Measurements from ENCODE around the gene ZFP36.
"Not testable (repeated sequence)": the region's sequence is repeated elsewhere in the genome, so short reads cannot be mapped to it uniquely, and the experiment has no call there.

The ZFP36 gene

DNA sequence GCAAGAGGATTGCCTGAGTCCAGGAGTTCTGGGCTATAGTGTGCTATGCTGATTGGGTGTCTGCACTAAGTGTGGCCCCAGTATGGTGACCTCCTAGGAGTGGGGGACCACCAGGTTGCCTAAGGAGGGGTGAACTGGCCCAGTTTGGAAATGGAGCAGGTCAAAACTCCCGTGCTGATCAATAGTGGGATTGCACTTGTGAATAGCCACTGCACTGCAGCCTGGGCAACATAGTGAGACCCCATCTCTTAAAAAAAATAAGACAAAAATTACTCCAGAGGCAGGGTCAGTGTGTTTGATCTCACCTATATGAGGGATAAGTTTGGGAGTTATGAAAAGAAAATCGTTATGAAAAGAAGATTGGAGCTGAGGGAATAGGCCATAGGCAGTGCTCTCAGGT is 37.4 kb upstream of the ZFP36 start:
- H3K4me3 ChIP-seq (ENCODE audit: low read depth, low read length), result no peak overlapping the region
- no peak for DNase-seq (ENCODE audit: low read depth)
- TF ChIP-seq, protein P1, sequence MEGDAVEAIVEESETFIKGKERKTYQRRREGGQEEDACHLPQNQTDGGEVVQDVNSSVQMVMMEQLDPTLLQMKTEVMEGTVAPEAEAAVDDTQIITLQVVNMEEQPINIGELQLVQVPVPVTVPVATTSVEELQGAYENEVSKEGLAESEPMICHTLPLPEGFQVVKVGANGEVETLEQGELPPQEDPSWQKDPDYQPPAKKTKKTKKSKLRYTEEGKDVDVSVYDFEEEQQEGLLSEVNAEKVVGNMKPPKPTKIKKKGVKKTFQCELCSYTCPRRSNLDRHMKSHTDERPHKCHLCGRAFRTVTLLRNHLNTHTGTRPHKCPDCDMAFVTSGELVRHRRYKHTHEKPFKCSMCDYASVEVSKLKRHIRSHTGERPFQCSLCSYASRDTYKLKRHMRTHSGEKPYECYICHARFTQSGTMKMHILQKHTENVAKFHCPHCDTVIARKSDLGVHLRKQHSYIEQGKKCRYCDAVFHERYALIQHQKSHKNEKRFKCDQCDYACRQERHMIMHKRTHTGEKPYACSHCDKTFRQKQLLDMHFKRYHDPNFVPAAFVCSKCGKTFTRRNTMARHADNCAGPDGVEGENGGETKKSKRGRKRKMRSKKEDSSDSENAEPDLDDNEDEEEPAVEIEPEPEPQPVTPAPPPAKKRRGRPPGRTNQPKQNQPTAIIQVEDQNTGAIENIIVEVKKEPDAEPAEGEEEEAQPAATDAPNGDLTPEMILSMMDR (conservative IDR thresholded peaks at IDR 0.05; ENCODE audit: low read depth, low read length), result no peak

DNA sequence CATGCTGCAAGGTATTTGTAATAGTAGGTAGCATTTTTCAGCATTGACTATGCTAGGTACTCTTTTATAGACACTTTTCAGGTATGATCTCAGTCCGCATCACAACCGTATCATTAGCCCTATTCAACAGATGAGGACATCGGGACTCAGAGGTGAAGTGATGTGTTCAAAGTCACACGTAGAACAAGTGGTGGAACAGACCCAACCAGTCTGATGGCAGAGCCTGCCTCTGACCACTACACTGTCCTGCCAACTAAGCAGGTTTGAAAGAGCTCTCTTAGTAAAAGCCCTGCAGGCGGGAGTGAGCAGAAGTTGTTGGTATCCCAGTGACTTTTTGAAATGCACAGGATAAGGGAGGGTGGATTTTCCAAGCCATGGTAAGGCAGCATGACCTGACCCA is 35.9 kb upstream of the ZFP36 start:
- no peak for DNase-seq (ENCODE audit: low read depth)
- TF ChIP-seq, protein P1 (conservative IDR thresholded peaks at IDR 0.05; ENCODE audit: low read depth, low read length), result no peak
- H3K4me3 ChIP-seq (ENCODE audit: low read depth, low read length), result no peak overlapping the region

DNA sequence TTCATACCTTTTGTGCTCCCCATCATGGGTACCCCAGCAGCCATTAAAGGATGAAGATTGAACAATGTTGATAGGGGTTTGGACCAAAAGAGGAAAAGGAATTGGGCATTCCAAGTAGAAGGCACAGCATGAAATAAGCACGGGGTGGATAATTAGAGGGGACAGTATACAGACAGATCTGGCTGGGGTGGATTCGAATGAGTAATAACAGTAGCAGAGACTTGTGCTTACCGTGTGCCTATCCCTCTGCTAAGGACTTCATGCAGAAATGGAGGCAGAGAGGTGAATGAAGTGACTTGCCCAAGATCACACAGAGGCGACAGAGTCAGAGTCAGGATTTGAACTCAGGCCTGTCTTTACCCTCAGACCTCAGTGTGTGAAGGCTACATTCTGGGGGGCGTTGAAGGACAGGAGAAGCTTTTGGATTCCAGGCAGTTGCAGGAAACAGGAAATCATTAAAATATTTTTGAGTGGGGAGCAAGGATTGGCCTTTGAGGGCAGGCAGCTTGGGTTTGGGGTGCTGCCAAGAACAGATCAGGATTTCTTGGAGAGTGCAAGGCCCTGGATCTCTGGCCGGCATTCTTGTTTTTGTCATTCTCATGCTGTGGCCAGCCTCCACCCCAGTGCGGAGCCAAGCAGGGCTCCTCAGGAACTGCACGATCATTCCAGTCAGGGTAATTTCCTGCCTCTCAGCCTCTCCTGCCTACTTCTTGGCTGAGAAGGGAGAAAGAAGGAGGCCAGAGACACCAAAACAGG is 34.4 kb upstream of the ZFP36 start:
- H3K4me3 ChIP-seq (ENCODE audit: low read depth, low read length), result no peak overlapping the region
- peak; percentile 97 for DNase-seq (ENCODE audit: low read depth)
- TF ChIP-seq, protein P1 (conservative IDR thresholded peaks at IDR 0.05; ENCODE audit: low read depth, low read length), result peak; percentile 12

DNA sequence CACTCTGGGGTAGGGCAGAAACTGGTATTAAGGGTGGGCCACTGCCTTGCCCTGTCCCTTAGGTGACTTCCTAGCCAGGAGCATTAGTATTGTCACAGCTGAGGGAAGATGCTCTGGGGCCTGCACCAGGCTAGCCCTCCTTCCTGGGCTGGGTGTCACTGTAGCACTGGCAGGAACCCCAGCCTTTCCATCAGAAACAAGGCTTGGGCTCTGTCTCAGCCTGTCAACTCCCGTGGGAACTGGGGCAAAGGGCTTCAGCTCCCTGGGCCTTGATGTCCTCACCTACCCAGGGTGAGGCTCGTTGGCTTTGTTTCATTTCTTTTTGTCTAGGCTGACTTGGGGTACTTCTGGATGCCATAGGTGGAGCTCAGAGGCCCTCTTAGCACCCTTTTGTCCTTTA is 33.7 kb upstream of the ZFP36 start:
- H3K4me3 ChIP-seq (ENCODE audit: low read depth, low read length), result no peak overlapping the region
- TF ChIP-seq, protein P1 (conservative IDR thresholded peaks at IDR 0.05; ENCODE audit: low read depth, low read length), result no peak
- peak; percentile 44 for DNase-seq (ENCODE audit: low read depth)

DNA sequence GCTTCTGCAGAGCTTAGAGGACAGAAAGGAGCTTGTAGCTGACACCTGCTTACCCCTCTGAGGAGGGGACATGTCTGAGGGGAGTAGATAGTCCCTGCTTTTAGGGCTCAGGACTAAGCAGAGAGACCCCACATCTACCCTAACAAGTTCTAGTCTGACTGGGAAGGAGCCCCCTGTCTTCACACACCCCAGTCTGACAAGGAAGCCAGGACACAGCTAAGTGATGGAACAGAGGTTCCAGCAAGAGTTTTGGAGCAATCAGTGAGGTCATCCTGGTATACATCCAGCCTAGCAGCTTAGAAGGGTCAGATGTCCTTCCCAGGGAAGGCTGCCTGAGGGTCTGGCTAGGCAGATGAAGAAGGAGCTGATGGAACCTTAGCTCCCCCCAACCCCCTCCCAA is 30.7 kb upstream of the ZFP36 start:
- TF ChIP-seq, protein P1 (conservative IDR thresholded peaks at IDR 0.05; ENCODE audit: low read depth, low read length), result no peak
- H3K4me3 ChIP-seq (ENCODE audit: low read depth, low read length), result no peak overlapping the region
- no peak for DNase-seq (ENCODE audit: low read depth)

DNA sequence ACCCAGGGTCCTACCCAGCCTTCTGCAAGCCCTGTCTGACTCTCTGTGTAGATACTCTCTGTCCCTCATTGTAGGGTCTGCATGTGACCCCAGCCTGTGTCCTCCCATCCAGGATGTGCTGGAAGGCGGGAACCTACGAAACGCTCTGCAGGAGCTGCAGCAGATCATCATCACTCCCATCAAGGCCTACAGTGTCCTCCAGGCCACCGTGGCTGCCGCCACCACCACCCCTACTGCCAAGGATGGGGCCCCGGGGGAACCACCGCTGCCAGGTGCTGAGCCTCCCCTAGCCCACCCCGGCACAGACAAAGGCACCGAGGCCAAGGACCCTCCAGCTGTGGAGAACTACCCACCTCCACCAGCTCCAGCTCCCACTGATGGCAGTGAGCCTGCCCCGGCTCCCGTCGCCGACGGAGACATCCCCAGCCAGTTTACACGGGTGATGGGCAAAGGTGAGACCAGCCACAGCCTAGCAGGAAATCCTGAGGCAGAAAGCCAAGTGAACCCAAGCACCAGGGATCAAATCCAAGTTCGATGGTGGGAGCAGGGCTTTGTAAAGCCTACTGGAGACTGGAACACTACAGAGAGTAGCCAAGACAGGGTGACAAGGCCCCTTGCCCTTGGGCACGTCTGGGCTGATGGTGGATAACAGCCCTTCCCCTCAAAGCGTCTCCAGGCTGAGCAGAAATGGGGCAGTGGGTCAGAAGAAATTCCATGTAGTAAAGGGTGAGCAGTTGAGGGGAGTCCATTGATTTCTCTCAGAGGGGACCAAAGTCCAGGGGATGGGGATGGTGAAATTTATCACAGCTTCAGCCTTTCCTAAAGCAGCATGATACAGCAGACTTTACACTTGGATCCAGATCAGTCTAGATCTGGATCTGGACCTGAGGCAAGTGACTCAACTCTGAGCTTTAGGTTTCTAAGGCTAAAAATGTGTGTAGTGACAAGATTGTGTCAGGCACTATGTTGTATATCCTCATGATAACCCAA is 29.0 kb upstream of the ZFP36 start:
- TF ChIP-seq, protein P1 (conservative IDR thresholded peaks at IDR 0.05; ENCODE audit: low read depth, low read length), result no peak

DNA sequence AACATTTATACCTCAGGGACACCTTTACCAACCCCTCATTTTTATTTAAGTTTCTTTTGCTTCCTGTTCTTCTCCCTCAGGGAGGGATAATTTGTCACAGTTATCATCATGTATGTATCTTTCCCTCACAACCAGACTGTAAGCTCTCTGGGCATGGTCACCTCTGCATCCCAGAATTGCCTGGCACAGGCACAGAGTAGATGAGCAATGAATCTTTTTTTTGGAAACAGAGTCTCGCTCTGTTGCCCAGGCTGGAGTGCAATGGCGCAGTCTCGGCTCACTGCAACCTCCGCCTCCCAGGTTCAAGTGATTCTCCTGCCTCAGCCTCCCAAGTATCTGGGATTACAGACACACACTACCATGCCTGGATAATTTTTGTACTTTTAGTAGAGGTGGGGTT is 27.3 kb upstream of the ZFP36 start:
- not testable (repeated sequence) for H3K4me3 ChIP-seq (ENCODE audit: low read depth, low read length); DNase-seq (ENCODE audit: low read depth)

More for the DNA sequence above, 29.0 kb upstream of the ZFP36 start:
- H3K4me3 ChIP-seq (ENCODE audit: low read depth, low read length), result no peak overlapping the region
- DNase-seq (ENCODE audit: low read depth), result no peak
